ENCODE measurements around the gene CACNA1D. TPM values are rescaled to one million over a fixed set of nuclear protein-coding genes. Genes with fewer than 3 reads are reported as not detected.

The CACNA1D gene
- total RNA-seq (not detected in 2 replicates), polyA plus RNA-seq (0.06 and 0.22 TPM in 2 replicates), polyA minus RNA-seq (0.41 and 2.1 TPM in 2 replicates), Bru-seq, nascent RNA (percentile 7 among the genes with signal in this experiment), BruChase-seq, experiment 1, labeled RNA remaining after a 6-hour chase (percentile 7 among the genes with signal in this experiment), BruChase-seq, experiment 2, labeled RNA remaining after a 2-hour chase (percentile 9 among the genes with signal in this experiment)
- 0.05 and 0.14 TPM in 2 replicates for polyA plus RNA-seq (2011; cell fraction: cytosol; rRNA removed)
- polyA plus RNA-seq (2011; cell fraction: nucleus; rRNA removed), result 0.14 and 0.39 TPM in 2 replicates
- polyA plus RNA-seq (2012), result 0.38 TPM in 1 of 2 replicates, not detected in the other
- polyA minus RNA-seq (2011; cell fraction: cytosol; rRNA and poly(A)+ RNA removed), result 0.92 TPM
- polyA minus RNA-seq (2011; cell fraction: nucleus; rRNA and poly(A)+ RNA removed), result 0.53 and 2.0 TPM in 2 replicates
- long read RNA-seq, partial matches to known transcripts, result 0 of 1 reads
- long read RNA-seq, other reads (novel, unspliced or antisense), result 1 of 1 reads

- Histone ChIP-seq H3K27ac (ENCODE audit: insufficient read depth, low read depth, low read length) (no peak within 1 kb of the TSS), H3K9ac (replicated peaks; ENCODE audit: extremely low read depth, insufficient read depth, low read length) (no peak within 1 kb of the TSS), H3K36me3 (ENCODE audit: control insufficient read depth in 2 of 2, extremely low read depth in 1 of 2, insufficient read depth in 2 of 2, low read length in 2 of 2) (no peaks in the 10 kb centered on the region), H4K20me1 (replicated peaks; ENCODE audit: control insufficient read depth, extremely low read depth, insufficient read depth, low read length) (no peaks in the 10 kb centered on the region), H3K27me3 (ENCODE audit: control insufficient read depth in 2 of 2, insufficient read depth in 2 of 2, low read length in 2 of 2) (peaks cover 44 to 65% of the 10 kb centered on the region in 2 experiments), H3K79me2 (ENCODE audit: control insufficient read depth, insufficient read depth, low read length) (no peaks in the 10 kb centered on the region), H3K4me3 (replicated peaks in 1 of 3; ENCODE audit: insufficient read depth in 1 of 3, low read depth in 1 of 3, low read length in 3 of 3) (peak within 1 kb of the TSS in 1 of 3 experiments; percentile 24), H3K9me3 (replicated peaks; ENCODE audit: control insufficient read depth, insufficient read depth, low read length) (no peaks in the 10 kb centered on the region), H2AFZ (ENCODE audit: low read depth, low read length) (no peak within 1 kb of the TSS), H3K9me1 (replicated peaks; ENCODE audit: control insufficient read depth, extremely low read depth, insufficient read depth, low read length) (no peaks in the 10 kb centered on the region), H3K4me1 (ENCODE audit: control insufficient read depth, extremely low read depth, insufficient read depth, low read length) (peaks cover 4% of the 10 kb centered on the region), H3K4me2 (ENCODE audit: insufficient read depth, low read length) (peak within 1 kb of the TSS; percentile 37)
- no TSS peak for BruUV-seq (replicated peaks)
- intact Hi-C loops (cut with micrococcal nuclease) (no loop called here), dilution Hi-C loops (cut with MboI; ENCODE audit: extremely low pct_ligation_motif_present, low sequenced_read_pairs) (no loop called here)
- TF ChIP-seq GATA2 (IDR thresholded peaks at IDR 0.05; ENCODE audit: insufficient read depth, insufficient read length, low read depth, low read length) (no peak), EZH2 (IDR thresholded peaks at IDR 0.05; ENCODE audit: borderline replicate concordance, low read depth, low read length, severe bottlenecking) (peak; percentile 59)
- POLR2A ChIA-PET, result no interaction called here
- CTCF ChIA-PET, result no interaction called here
- FAIRE-seq, result no peak
- no peak for DNase-seq (ENCODE audit: low read depth, low spot score)
Measured at GRCh38 chr3:53493963-53494791, at the start of gene CACNA1D. Gene CACNA1D, plus strand, starts transcription at chr3:53494611. Its CDS starts 556 bp downstream, at chr3:53495167.

GRCh38 chr3:53457068-53457467, 37.3 kb upstream of the CACNA1D start:
- FAIRE-seq, result no peak
- BruUV-seq (replicated peaks), result no TSS peak
- no peak for DNase-seq (ENCODE audit: low read depth, low spot score)
- H3K79me2 ChIP-seq (ENCODE audit: control insufficient read depth, insufficient read depth, low read length), result no peaks in the 10 kb centered on the region
- H3K27me3 ChIP-seq (ENCODE audit: control insufficient read depth in 2 of 2, insufficient read depth in 2 of 2, low read length in 2 of 2), result peaks cover 0 to 3% of the 10 kb centered on the region in 2 experiments
- ChIA-PET POLR2A (no interaction called here), CTCF (no interaction called here)
- no peak overlapping the region for H3K27ac ChIP-seq (ENCODE audit: insufficient read depth, low read depth, low read length)
- no peaks in the 10 kb centered on the region for H3K4me1 ChIP-seq (ENCODE audit: control insufficient read depth, extremely low read depth, insufficient read depth, low read length)
- no peaks in the 10 kb centered on the region for H3K9me3 ChIP-seq (replicated peaks; ENCODE audit: control insufficient read depth, insufficient read depth, low read length)
- no peaks in the 10 kb centered on the region for H3K36me3 ChIP-seq (ENCODE audit: control insufficient read depth in 2 of 2, extremely low read depth in 1 of 2, insufficient read depth in 2 of 2, low read length in 2 of 2)
- H4K20me1 ChIP-seq (replicated peaks; ENCODE audit: control insufficient read depth, extremely low read depth, insufficient read depth, low read length), result no peaks in the 10 kb centered on the region
- dilution Hi-C loops (cut with MboI; ENCODE audit: extremely low pct_ligation_motif_present, low sequenced_read_pairs), result no loop called here
- no peak overlapping the region for H3K4me3 ChIP-seq (replicated peaks in 1 of 3; ENCODE audit: insufficient read depth in 1 of 3, low read depth in 1 of 3, low read length in 3 of 3)
- TF ChIP-seq POLR2A (IDR thresholded peaks at IDR 0.05; ENCODE audit: low read depth, low read length) (no peak), CTCF (IDR thresholded peaks at IDR 0.05; ENCODE audit: extremely low read depth in 1 of 2, insufficient read depth in 1 of 2, low read depth in 1 of 2, low read length in 2 of 2) (no peak), MYC (IDR thresholded peaks at IDR 0.05; ENCODE audit: low read depth, low read length) (no peak), POLR2AphosphoS5 (IDR thresholded peaks at IDR 0.05; ENCODE audit: insufficient read depth, low read depth, low read length) (no peak), GATA2 (IDR thresholded peaks at IDR 0.05; ENCODE audit: insufficient read depth, insufficient read length, low read depth, low read length) (no peak), MAX (IDR thresholded peaks at IDR 0.05; ENCODE audit: insufficient read depth, insufficient read length) (no peak), FOS (IDR thresholded peaks at IDR 0.05; ENCODE audit: borderline replicate concordance, insufficient read depth, low read length) (no peak), EZH2 (IDR thresholded peaks at IDR 0.05; ENCODE audit: borderline replicate concordance, low read depth, low read length, severe bottlenecking) (no peak), JUN (IDR thresholded peaks at IDR 0.05; ENCODE audit: borderline replicate concordance, insufficient read depth, insufficient read length, low read depth) (no peak)
- intact Hi-C loops (cut with micrococcal nuclease), result no loop called here
- no peak overlapping the region for H2AFZ ChIP-seq (ENCODE audit: low read depth, low read length)
- no peak overlapping the region for H3K9ac ChIP-seq (replicated peaks; ENCODE audit: extremely low read depth, insufficient read depth, low read length)
- no peak overlapping the region for H3K4me2 ChIP-seq (ENCODE audit: insufficient read depth, low read length)
- no peaks in the 10 kb centered on the region for H3K9me1 ChIP-seq (replicated peaks; ENCODE audit: control insufficient read depth, extremely low read depth, insufficient read depth, low read length)
